PFSK-1 (cell line): ENCODE measurements around the gene NBL1.

Source experiments
- POLR2AphosphoS5 ChIP-seq: IDR thresholded peaks from 2 replicates; pipeline ENCODE4 v1.6.1; 2012; ENCODE audit warnings: low read depth, mild to moderate bottlenecking, control low read depth, low read length, moderate library complexity
- SIN3A ChIP-seq: IDR thresholded peaks from 2 replicates; pipeline ENCODE4 v1.6.1; 2012; ENCODE audit warnings: mild to moderate bottlenecking, low read length, moderate library complexity, borderline replicate concordance; ENCODE audit not compliant: insufficient read depth

DNA sequence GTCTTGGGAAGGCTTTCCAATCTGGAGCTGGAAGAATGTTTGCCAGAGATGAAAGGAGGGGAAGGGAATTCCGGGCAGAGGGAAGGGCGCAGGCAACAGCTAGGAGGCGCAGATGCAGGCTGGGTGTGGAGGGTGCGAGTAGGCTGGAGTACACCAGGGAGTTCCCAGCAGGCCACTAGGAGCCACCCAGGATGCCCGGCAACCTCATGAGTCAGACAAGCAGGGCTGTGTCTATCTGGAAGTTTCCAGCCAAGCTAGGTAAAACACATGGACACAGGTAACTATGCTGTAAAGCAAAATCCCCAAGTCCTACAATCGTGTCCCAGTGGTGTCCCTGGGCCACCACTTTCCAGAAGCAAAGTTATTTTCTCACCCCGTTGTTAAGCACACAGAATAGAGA, 990 bp upstream of the NBL1 start:
- TF ChIP-seq SIN3A (no peak), POLR2AphosphoS5 (no peak)
